ENCODE results near the gene USP43.
"Not testable (repeated sequence)": the region's sequence is repeated elsewhere in the genome, so short reads cannot be mapped to it uniquely, and the experiment has no call there.

The USP43 gene

GRCh38 chr17:9636501-9636900 lies 8.8 kb upstream of the USP43 start:
- TF ChIP-seq CTCF (IDR thresholded peaks at IDR 0.05; ENCODE audit: borderline replicate concordance, control extremely low read depth, extremely low read depth, insufficient read depth, missing control alignments) = no peak
- DNase-seq (ENCODE audit: low spot score) = no peak
- in situ Hi-C loops (cut with MboI; ENCODE audit: low sequenced_read_pairs, unreplicated experiment) = no loop called here

GRCh38 chr17:9640388-9640787 lies 4.9 kb upstream of the USP43 start:
- DNase-seq (ENCODE audit: low spot score); in situ Hi-C loops (cut with MboI; ENCODE audit: low sequenced_read_pairs, unreplicated experiment): not testable (repeated sequence)

- no peak for DNase-seq (ENCODE audit: low spot score)
- TF ChIP-seq CTCF (IDR thresholded peaks at IDR 0.05; ENCODE audit: borderline replicate concordance, control extremely low read depth, extremely low read depth, insufficient read depth, missing control alignments) = no peak
- in situ Hi-C loops (cut with MboI; ENCODE audit: low sequenced_read_pairs, unreplicated experiment) = no loop called here
These were observed 1.7 kb upstream of the USP43 start for GRCh38 chr17:9643611-9644010.

GRCh38 chr17:9645851-9646545 lies 681 bp downstream of the USP43 start:
- peak; percentile 55 for DNase-seq (ENCODE audit: low spot score)
- no peak for TF ChIP-seq CTCF (IDR thresholded peaks at IDR 0.05; ENCODE audit: borderline replicate concordance, control extremely low read depth, extremely low read depth, insufficient read depth, missing control alignments)
- in situ Hi-C loops (cut with MboI; ENCODE audit: low sequenced_read_pairs, unreplicated experiment) = no loop called here

- no peak for TF ChIP-seq CTCF (IDR thresholded peaks at IDR 0.05; ENCODE audit: borderline replicate concordance, control extremely low read depth, extremely low read depth, insufficient read depth, missing control alignments)
- in situ Hi-C loops (cut with MboI; ENCODE audit: low sequenced_read_pairs, unreplicated experiment) = no loop called here
- no peak for DNase-seq (ENCODE audit: low spot score)
These were observed 1.2 kb downstream of the USP43 start for GRCh38 chr17:9646546-9646885.

GRCh38 chr17:9647014-9647413 lies 1.7 kb downstream of the USP43 start:
- in situ Hi-C loops (cut with MboI; ENCODE audit: low sequenced_read_pairs, unreplicated experiment) = no loop called here
- no peak for DNase-seq (ENCODE audit: low spot score)
- no peak for TF ChIP-seq CTCF (IDR thresholded peaks at IDR 0.05; ENCODE audit: borderline replicate concordance, control extremely low read depth, extremely low read depth, insufficient read depth, missing control alignments)

GRCh38 chr17:9648521-9649110 lies 3.3 kb downstream of the USP43 start:
- in situ Hi-C loops (cut with MboI; ENCODE audit: low sequenced_read_pairs, unreplicated experiment) = no loop called here
- no peak for DNase-seq (ENCODE audit: low spot score)
- no peak for TF ChIP-seq CTCF (IDR thresholded peaks at IDR 0.05; ENCODE audit: borderline replicate concordance, control extremely low read depth, extremely low read depth, insufficient read depth, missing control alignments)
